GM12878 (cell line): ENCODE results near the gene MAN2B2. TPM values are rescaled to one million over a fixed set of nuclear protein-coding genes. Genes with fewer than 3 reads are reported as not detected.

Source experiments
- ATF7 ChIP-seq: fragments of 450-650 bp; IDR thresholded peaks from 2 replicates; pipeline ENCODE4 v1.6.1; 2016; ENCODE audit warnings: low read depth, mild to moderate bottlenecking
- BRCA1 ChIP-seq: IDR thresholded peaks from 2 replicates; pipeline ENCODE4 v1.6.1; 2011; ENCODE audit warnings: low read depth, low read length, improper control_type of control experiment
- CBFB ChIP-seq: IDR thresholded peaks from 2 replicates; pipeline ENCODE4 v1.6.1; 2016; ENCODE audit warnings: antibody characterized with exemption, low read depth
- CHD2 ChIP-seq: IDR thresholded peaks from 2 replicates; pipeline ENCODE4 v1.6.1; 2011; ENCODE audit warnings: low read depth, low read length, improper control_type of control experiment, borderline replicate concordance
- CREM ChIP-seq: IDR thresholded peaks from 2 replicates; pipeline ENCODE4 v1.6.1; 2014; ENCODE audit warnings: antibody characterized with exemption, low read depth
- FOXM1 ChIP-seq: IDR thresholded peaks from 2 replicates; pipeline ENCODE4 v1.6.1; 2012; ENCODE audit warnings: low read depth, mild to moderate bottlenecking, inconsistent platforms, low read length, moderate library complexity
- HCFC1 ChIP-seq: fragments of 150-350 bp; IDR thresholded peaks from 2 replicates; pipeline ENCODE4 v1.6.1; 2014; ENCODE audit warnings: low read length
- KLF5 ChIP-seq: fragments of 450-650 bp; IDR thresholded peaks from 2 replicates; pipeline ENCODE4 v1.6.1; 2014; ENCODE audit warnings: mild to moderate bottlenecking; ENCODE audit not compliant: partially characterized antibody
- LARP7 ChIP-seq: fragments of 450-650 bp; IDR thresholded peaks from 2 replicates; pipeline ENCODE4 v1.6.1; 2017; ENCODE audit warnings: mild to moderate bottlenecking
- MXI1 ChIP-seq: fragments of 150-350 bp; IDR thresholded peaks from 2 replicates; pipeline ENCODE4 v1.6.1; 2011; ENCODE audit warnings: low read depth, mild to moderate bottlenecking, inconsistent platforms, low read length, improper control_type of control experiment
- NR2C2 ChIP-seq: IDR thresholded peaks from 2 replicates; pipeline ENCODE4 v1.6.1; 2011; ENCODE audit warnings: borderline replicate concordance, low read depth; ENCODE audit not compliant: control insufficient read depth, insufficient read length
- NRF1 ChIP-seq: conservative IDR thresholded peaks from 2 replicates; pipeline ENCODE4 v1.6.1; 2011; ENCODE audit warnings: mild to moderate bottlenecking, low read depth, low read length, improper control_type of control experiment
- RB1 ChIP-seq: fragments of 450-650 bp; formaldehyde crosslinking; IDR thresholded peaks from 2 replicates; pipeline ENCODE4 v1.6.1; 2017; ENCODE audit warnings: mild to moderate bottlenecking, borderline replicate concordance
- RBBP5 ChIP-seq: fragments of 200-600 bp; sonication (generic); conservative IDR thresholded peaks from 2 replicates; pipeline ENCODE4 v1.6.1; 2016
- RELA ChIP-seq: fragments of 450-650 bp; IDR thresholded peaks from 2 replicates; pipeline ENCODE4 v1.8.0; 2014; ENCODE audit warnings: borderline replicate concordance; ENCODE audit not compliant: partially characterized antibody
- SMAD1 ChIP-seq: fragments of 450-650 bp; IDR thresholded peaks from 2 replicates; pipeline ENCODE4 v1.6.1; 2018; ENCODE audit warnings: mild to moderate bottlenecking, low read depth; ENCODE audit not compliant: partially characterized antibody
- STAT1 ChIP-seq: fragments of 450-650 bp; conservative IDR thresholded peaks from 2 replicates; pipeline ENCODE4 v1.6.1; 2014; ENCODE audit warnings: antibody characterized with exemption, mild to moderate bottlenecking
- WRNIP1 ChIP-seq: IDR thresholded peaks from 2 replicates; pipeline ENCODE4 v1.6.1; 2011; ENCODE audit warnings: low read depth, low read length, improper control_type of control experiment, borderline replicate concordance
- ZBED1 ChIP-seq: IDR thresholded peaks from 2 replicates; pipeline ENCODE4 v1.6.1; 2016; ENCODE audit warnings: borderline replicate concordance
- polyA plus RNA-seq, 11 experiments: library from polyadenylated mRNA; depleted of rRNA in 4 of 11; unstranded in 6 of 11; stranded (reverse) in 5 of 11; fragments of >200 nt; fragmentation: Nextera tagmentation in 4 of 11; fragmentation: Illumina TruSeq in 1 of 11; extraction: Ambion mirVana in 4 of 11; extraction: Trizol in 1 of 11; gene quantifications; 1 replicate in 1 of 11; 2 replicates in 10 of 11; pipeline versions ENCODE4 v1.2.1 to v1.2.3, GENCODE V29; 2011 to 2016; ENCODE audit warnings: inconsistent platforms in 2 of 11, missing spikeins in 2 of 11, low read depth in 1 of 11
- total RNA-seq, 4 experiments: library from RNA; depleted of rRNA in 3 of 4; stranded (reverse); fragments of >200 nt in 3 of 4; fragmentation: Illumina TruSeq in 1 of 4; extraction: Trizol in 1 of 4; gene quantifications; 2 replicates each; pipeline versions ENCODE4 v1.2.1 to v1.2.3, GENCODE V29; 2013 to 2021
- TF ChIP-seq, protein P1 (sequence below): IDR thresholded peaks from 2 replicates; pipeline ENCODE4 v1.6.1; 2011; ENCODE audit warnings: low read depth, mild to moderate bottlenecking, low read length, moderate library complexity, borderline replicate concordance; ENCODE audit errors: extremely low read depth
- TF ChIP-seq, protein P2 (sequence below): fragments of 450-650 bp; IDR thresholded peaks from 2 replicates; pipeline ENCODE4 v1.6.1; 2017; ENCODE audit warnings: low read depth, mild to moderate bottlenecking, moderate library complexity
- TF ChIP-seq, protein P3 (sequence below): fragments of 450-650 bp; conservative IDR thresholded peaks from 2 replicates; pipeline ENCODE4 v1.6.1; 2017; ENCODE audit warnings: mild to moderate bottlenecking, moderate library complexity
- TF ChIP-seq, protein P4 (sequence below): IDR thresholded peaks from 2 replicates; pipeline ENCODE4 v1.6.1; 2012; ENCODE audit warnings: low read depth, low read length, improper control_type of control experiment

Gene MAN2B2
- total and polyA plus RNA-seq, 10 of the 15 experiments (the other 5 are each of a cell fraction or from before 2014, with no cell fraction given) = 0.47 to 14.5 (median 7.0) TPM

DNA sequence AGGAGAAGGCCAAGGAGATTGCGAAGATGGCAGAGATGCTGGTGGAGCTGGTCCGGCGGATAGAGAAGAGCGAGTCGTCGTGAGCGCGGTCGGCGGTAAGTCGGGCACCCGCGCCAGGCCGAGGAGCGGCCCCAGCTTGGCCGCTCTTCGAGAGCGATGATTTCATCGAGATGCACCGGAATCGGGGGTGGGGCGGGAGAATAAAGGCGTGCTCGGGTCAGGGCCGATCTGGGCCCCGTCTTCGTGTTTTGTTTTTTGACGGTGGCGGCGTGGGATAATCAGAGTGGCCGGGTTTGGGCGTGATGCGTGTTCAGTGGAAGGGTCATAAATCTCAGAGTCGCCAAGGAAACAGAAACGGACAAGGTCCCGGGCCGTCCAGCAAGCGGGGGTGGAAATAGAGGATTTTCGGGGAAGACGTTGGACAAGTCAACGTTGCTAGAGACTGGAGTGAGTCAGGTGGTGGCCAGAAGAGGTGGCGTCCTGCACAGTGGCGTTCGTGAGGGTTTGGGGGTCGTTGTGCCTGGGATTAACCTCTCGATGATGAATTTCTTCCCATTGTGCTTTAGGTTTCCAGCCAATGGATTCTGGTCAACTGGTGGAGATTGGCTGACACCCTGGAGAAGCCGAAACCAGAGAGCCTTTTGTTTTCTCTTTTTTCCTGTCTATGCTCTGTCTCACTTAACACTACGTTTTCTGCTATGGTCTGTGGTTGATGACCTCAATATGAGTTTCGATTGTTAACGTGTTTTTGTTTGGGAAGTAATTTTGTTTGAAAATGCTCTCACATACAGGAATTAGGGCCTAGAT lies 66.4 kb downstream of the MAN2B2 start (continued):
- peak; percentile 68; the same call in 1 of the 2 replicates for TF ChIP-seq CBFB
- peak; percentile 84 for TF ChIP-seq CREM
- TF ChIP-seq KLF5 = no peak
- no peak for TF ChIP-seq BRCA1
- no peak for TF ChIP-seq STAT1
- no peak for TF ChIP-seq FOXM1
- TF ChIP-seq, protein P1, sequence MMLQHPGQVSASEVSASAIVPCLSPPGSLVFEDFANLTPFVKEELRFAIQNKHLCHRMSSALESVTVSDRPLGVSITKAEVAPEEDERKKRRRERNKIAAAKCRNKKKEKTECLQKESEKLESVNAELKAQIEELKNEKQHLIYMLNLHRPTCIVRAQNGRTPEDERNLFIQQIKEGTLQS = no peak
- TF ChIP-seq LARP7 = 0 out of 2 replicates have a peak, but pooled peaks have one; percentile 20
- TF ChIP-seq NRF1 = no peak
- TF ChIP-seq RB1 = no peak
- TF ChIP-seq MXI1 = peak; percentile 59; the same call in 1 of the 2 replicates
- no peak for TF ChIP-seq RBBP5
- TF ChIP-seq HCFC1 = no peak
- no peak for TF ChIP-seq ZBED1
- TF ChIP-seq, protein P2, sequence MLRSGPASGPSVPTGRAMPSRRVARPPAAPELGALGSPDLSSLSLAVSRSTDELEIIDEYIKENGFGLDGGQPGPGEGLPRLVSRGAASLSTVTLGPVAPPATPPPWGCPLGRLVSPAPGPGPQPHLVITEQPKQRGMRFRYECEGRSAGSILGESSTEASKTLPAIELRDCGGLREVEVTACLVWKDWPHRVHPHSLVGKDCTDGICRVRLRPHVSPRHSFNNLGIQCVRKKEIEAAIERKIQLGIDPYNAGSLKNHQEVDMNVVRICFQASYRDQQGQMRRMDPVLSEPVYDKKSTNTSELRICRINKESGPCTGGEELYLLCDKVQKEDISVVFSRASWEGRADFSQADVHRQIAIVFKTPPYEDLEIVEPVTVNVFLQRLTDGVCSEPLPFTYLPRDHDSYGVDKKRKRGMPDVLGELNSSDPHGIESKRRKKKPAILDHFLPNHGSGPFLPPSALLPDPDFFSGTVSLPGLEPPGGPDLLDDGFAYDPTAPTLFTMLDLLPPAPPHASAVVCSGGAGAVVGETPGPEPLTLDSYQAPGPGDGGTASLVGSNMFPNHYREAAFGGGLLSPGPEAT = peak; percentile 55; the same call in 1 of the 2 replicates
- TF ChIP-seq, protein P3, sequence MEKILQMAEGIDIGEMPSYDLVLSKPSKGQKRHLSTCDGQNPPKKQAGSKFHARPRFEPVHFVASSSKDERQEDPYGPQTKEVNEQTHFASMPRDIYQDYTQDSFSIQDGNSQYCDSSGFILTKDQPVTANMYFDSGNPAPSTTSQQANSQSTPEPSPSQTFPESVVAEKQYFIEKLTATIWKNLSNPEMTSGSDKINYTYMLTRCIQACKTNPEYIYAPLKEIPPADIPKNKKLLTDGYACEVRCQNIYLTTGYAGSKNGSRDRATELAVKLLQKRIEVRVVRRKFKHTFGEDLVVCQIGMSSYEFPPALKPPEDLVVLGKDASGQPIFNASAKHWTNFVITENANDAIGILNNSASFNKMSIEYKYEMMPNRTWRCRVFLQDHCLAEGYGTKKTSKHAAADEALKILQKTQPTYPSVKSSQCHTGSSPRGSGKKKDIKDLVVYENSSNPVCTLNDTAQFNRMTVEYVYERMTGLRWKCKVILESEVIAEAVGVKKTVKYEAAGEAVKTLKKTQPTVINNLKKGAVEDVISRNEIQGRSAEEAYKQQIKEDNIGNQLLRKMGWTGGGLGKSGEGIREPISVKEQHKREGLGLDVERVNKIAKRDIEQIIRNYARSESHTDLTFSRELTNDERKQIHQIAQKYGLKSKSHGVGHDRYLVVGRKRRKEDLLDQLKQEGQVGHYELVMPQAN = no peak
- TF ChIP-seq WRNIP1 = no peak
- peak; percentile 12 for TF ChIP-seq SMAD1
- TF ChIP-seq, protein P4, sequence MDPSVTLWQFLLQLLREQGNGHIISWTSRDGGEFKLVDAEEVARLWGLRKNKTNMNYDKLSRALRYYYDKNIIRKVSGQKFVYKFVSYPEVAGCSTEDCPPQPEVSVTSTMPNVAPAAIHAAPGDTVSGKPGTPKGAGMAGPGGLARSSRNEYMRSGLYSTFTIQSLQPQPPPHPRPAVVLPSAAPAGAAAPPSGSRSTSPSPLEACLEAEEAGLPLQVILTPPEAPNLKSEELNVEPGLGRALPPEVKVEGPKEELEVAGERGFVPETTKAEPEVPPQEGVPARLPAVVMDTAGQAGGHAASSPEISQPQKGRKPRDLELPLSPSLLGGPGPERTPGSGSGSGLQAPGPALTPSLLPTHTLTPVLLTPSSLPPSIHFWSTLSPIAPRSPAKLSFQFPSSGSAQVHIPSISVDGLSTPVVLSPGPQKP = no peak
- no peak for TF ChIP-seq NR2C2
- TF ChIP-seq ATF7 = peak; percentile 64
- no peak for TF ChIP-seq RELA
- no peak for TF ChIP-seq CHD2
